ENCODE results near the gene ASCC2. TPM values are rescaled to one million over a fixed set of nuclear protein-coding genes. Genes with fewer than 3 reads are reported as not detected.
A peak's percentile ranks its signal among the peaks of the same experiment; 100 is the strongest.

The ASCC2 gene, protein sequence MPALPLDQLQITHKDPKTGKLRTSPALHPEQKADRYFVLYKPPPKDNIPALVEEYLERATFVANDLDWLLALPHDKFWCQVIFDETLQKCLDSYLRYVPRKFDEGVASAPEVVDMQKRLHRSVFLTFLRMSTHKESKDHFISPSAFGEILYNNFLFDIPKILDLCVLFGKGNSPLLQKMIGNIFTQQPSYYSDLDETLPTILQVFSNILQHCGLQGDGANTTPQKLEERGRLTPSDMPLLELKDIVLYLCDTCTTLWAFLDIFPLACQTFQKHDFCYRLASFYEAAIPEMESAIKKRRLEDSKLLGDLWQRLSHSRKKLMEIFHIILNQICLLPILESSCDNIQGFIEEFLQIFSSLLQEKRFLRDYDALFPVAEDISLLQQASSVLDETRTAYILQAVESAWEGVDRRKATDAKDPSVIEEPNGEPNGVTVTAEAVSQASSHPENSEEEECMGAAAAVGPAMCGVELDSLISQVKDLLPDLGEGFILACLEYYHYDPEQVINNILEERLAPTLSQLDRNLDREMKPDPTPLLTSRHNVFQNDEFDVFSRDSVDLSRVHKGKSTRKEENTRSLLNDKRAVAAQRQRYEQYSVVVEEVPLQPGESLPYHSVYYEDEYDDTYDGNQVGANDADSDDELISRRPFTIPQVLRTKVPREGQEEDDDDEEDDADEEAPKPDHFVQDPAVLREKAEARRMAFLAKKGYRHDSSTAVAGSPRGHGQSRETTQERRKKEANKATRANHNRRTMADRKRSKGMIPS
- total RNA-seq, result 51.3 TPM
- 41.9 TPM for polyA plus RNA-seq (ENCODE audit: insufficient read depth, low read depth, low replicate concordance)
- long read RNA-seq, donor 1, partial matches to known transcripts, result 0 of 3 reads
- long read RNA-seq, donor 1, other reads (novel, unspliced or antisense), result 0 of 3 reads
- long read RNA-seq, donor 2, partial matches to known transcripts, result 0 of 3 reads
- long read RNA-seq, donor 2, other reads (novel, unspliced or antisense), result 0 of 3 reads
- long read RNA-seq, donor 3, partial matches to known transcripts, result 0 of 8 reads
- long read RNA-seq, donor 3, other reads (novel, unspliced or antisense), result 0 of 8 reads
- long read RNA-seq, donor 4, transcript ASCC2-202 (21 exons, 2,823 nt), result major isoform, 5 of 8 reads
- long read RNA-seq, donor 4, partial matches to known transcripts, result 0 of 8 reads
- long read RNA-seq, donor 4, other reads (novel, unspliced or antisense), result 0 of 8 reads
- long read RNA-seq, donor 5, result 0 reads
- long read RNA-seq, donor 6, partial matches to known transcripts, result 0 of 1 reads
- long read RNA-seq, donor 6, other reads (novel, unspliced or antisense), result 0 of 1 reads
- long read RNA-seq, donor 7, transcript ASCC2-202 (21 exons, 2,823 nt), result major isoform, 14 of 66 reads
- long read RNA-seq, donor 7, transcript ASCC2-201 (20 exons, 2,793 nt), result minor isoform, 7 of 66 reads
- long read RNA-seq, donor 7, partial matches to known transcripts, result 10 of 66 reads
- long read RNA-seq, donor 7, other reads (novel, unspliced or antisense), result 33 of 66 reads
- long read RNA-seq, donor 8, partial matches to known transcripts, result 0 of 3 reads
- long read RNA-seq, donor 8, other reads (novel, unspliced or antisense), result 0 of 3 reads
- long read RNA-seq, donor 9, partial matches to known transcripts, result 0 of 1 reads
- long read RNA-seq, donor 9, other reads (novel, unspliced or antisense), result 0 of 1 reads
- long read RNA-seq, donor 10, partial matches to known transcripts, result 0 of 7 reads
- long read RNA-seq, donor 10, other reads (novel, unspliced or antisense), result 0 of 7 reads

DNA sequence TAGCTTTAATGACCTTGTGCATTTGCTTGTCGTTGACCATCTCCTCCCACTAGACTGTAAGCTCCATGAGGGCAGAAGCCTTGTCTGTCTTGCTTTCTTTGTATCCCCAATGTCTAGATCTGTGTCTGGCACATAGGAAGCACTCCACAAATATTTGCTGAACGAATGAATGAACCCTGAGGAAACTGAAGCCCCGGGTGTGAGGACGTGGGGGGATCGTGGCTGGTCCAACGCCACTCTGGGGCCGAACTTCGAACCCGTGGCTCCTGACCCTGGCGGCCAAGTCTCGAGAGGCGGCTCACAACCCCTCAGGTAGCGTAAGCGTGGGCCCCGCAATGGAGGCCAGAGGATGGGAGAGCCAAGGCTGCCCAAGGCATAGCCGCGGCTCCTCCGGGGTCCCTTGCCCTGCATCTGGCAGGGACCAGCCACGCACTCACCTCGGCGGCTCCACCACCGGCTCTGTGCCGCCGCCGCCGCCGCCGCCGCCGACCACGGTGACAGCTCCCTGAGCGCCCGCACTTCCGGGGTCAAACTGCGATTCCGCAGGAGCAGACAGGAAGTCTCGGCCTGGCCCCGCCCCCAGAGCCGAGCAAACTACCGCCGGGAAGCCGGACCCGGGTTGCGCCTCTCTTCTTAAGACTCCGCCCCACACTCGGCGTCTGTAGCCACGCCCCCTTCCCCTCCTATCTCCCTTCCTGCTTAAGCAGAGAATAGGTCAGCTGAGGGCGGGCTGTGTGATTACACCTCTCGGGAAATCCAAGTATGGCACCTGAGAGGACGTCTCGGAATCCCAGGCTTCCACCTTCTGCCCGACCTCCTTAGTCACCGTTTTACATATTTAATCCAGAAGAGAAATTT is at the start of gene ASCC2:
ASCC2 (minus strand) TSS at position 534 of the 858 bp plus-strand sequence. CDS start 5,949 bp downstream, outside the sequence.
- intact Hi-C loops (cut with DNase I), result no loop called here
- Histone ChIP-seq H3K27me3 (ENCODE audit: control insufficient read depth, insufficient read depth, low read length) (no peaks in the 10 kb centered on the region), H3K9ac (ENCODE audit: low read length in 3 of 3) (peak within 1 kb of the TSS; percentile 74 to 93 (median 84)), H3K36me3 (ENCODE audit: control insufficient read depth in 2 of 3, insufficient read depth in 3 of 3, low read length in 3 of 3) (peaks cover 0 to 9% (median 3%) of the 10 kb centered on the region in 3 donors), H3K4me1 (ENCODE audit: control insufficient read depth in 2 of 3, insufficient read depth in 2 of 3, low read depth in 1 of 3, low read length in 3 of 3) (peaks cover 0 to 6% (median 0%) of the 10 kb centered on the region in 3 donors), H3K4me3 (ENCODE audit: low read length in 3 of 3) (peak within 1 kb of the TSS; percentile 82 to 98 (median 91)), H3K27ac (ENCODE audit: low read depth in 2 of 2, low read length in 2 of 2) (peak within 1 kb of the TSS; percentile 63 to 74), H3K9me3 (ENCODE audit: control insufficient read depth in 2 of 3, insufficient read depth in 1 of 3, low read length in 3 of 3) (no peaks in the 10 kb centered on the region)
- DNase-seq (peak; percentile 98 to 100 (median 98)), FAIRE-seq (peak; percentile 89)
- TF ChIP-seq, protein P1, sequence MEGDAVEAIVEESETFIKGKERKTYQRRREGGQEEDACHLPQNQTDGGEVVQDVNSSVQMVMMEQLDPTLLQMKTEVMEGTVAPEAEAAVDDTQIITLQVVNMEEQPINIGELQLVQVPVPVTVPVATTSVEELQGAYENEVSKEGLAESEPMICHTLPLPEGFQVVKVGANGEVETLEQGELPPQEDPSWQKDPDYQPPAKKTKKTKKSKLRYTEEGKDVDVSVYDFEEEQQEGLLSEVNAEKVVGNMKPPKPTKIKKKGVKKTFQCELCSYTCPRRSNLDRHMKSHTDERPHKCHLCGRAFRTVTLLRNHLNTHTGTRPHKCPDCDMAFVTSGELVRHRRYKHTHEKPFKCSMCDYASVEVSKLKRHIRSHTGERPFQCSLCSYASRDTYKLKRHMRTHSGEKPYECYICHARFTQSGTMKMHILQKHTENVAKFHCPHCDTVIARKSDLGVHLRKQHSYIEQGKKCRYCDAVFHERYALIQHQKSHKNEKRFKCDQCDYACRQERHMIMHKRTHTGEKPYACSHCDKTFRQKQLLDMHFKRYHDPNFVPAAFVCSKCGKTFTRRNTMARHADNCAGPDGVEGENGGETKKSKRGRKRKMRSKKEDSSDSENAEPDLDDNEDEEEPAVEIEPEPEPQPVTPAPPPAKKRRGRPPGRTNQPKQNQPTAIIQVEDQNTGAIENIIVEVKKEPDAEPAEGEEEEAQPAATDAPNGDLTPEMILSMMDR (IDR thresholded peaks at IDR 0.05; ENCODE audit: borderline replicate concordance, extremely low read depth, insufficient read depth), result no peak

DNA sequence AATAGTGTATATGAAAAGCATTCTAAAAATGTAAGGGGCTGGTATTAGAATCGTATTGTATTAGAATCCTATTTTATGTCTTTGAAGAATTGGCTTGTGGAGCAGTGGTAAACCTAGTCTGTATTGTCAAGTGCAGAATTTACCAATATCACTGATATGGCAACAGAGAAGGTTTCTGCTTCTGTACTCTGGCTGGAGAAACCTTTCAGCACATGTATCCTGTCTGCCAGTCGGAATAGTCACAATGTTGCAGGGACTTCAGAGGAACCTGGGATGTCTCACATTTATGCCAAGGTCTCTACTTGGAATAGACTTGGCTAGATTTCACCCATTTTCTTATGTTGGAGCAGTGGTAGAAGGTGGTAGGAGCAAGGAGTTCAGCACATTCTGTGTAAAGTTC is 49.3 kb upstream of the ASCC2 start:
- TF ChIP-seq, protein P1 (IDR thresholded peaks at IDR 0.05; ENCODE audit: borderline replicate concordance, extremely low read depth, insufficient read depth), result no peak
- intact Hi-C loops (cut with DNase I), result no loop called here
- no peaks in the 10 kb centered on the region for H3K36me3 ChIP-seq (ENCODE audit: control insufficient read depth in 2 of 3, insufficient read depth in 3 of 3, low read length in 3 of 3)
- DNase-seq (no peak), FAIRE-seq (no peak)
- no peaks in the 10 kb centered on the region for H3K27me3 ChIP-seq (ENCODE audit: control insufficient read depth, insufficient read depth, low read length)
- H3K9ac ChIP-seq (ENCODE audit: low read length in 3 of 3), result no peak overlapping the region
- peaks cover 0 to 11% (median 2%) of the 10 kb centered on the region in 3 donors for H3K4me1 ChIP-seq (ENCODE audit: control insufficient read depth in 2 of 3, insufficient read depth in 2 of 3, low read depth in 1 of 3, low read length in 3 of 3)
- H3K9me3 ChIP-seq (ENCODE audit: control insufficient read depth in 2 of 3, insufficient read depth in 1 of 3, low read length in 3 of 3), result no peaks in the 10 kb centered on the region
- H3K4me3 ChIP-seq (ENCODE audit: low read length in 3 of 3), result no peak overlapping the region
- no peak overlapping the region for H3K27ac ChIP-seq (ENCODE audit: low read depth in 2 of 2, low read length in 2 of 2)

Data from kidney (tissue), 22 donors.